HG02981 (cell line): Measurements from ENCODE around the gene MSL2.
"Not testable (repeated sequence)": the region's sequence is repeated elsewhere in the genome, so short reads cannot be mapped to it uniquely, and the experiment has no call there.

Source experiments
- ATAC-seq: cut with Tn5 transposase; IDR thresholded peaks from one replicate; pipeline ENCODE4 v1.9.1; 2021; ENCODE audit warnings: mild to moderate bottlenecking, moderate library complexity; ENCODE audit not compliant: unreplicated experiment

The MSL2 gene

DNA sequence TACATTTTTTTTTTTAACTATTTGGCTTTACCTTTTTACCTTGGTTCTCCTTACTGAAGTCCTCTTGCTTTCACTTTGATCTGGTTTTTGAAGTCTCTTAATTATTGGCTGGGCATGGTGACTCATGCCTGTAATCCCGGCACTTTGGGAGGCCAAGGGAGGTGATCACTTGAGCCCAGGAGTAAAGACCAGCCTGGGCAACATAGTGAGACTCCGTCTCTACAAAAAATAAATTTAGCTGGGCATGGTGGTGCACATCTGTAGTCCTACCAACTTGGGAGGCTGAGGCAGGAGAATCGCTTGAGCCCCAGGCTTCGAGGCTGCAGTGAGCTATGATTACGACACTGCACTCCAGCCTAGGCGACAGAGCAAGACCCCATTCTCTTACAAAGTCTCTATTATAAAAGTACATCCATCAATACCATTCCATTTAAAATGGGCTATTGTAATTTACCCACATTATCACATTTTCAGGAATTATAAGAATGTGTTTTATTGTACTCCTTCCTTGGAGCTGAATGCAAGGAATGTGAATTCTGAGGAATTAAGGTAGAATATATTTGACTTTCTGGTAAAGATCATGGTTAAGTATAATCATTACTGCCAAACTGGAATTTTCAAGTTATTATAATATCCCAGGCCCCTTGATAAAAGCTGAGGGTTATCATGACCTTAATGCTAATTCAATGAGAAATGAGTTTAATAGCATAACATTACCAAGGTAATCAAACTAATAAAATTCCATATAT lies 49.0 kb downstream of the MSL2 start:
- no peak for ATAC-seq

DNA sequence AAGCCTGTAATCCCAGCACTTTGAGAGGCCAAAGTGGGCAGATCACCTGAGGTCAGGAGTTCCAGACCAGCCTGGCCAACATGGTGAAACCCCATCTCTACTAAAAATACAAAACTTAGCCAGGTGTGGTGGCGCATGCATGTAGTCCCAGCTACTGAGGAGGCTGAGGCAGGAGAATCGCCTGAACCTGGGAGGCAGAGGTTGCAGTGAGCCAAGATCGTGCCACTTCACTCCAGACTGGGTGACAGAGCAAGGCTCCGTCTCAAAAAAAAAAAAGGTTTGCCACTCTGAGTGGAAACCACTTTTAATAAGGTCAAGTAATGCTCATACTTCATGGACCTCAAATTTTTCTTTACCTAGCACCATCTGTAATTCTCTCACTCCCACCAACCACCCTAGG lies 51.7 kb downstream of the MSL2 start:
- ATAC-seq = not testable (repeated sequence)

GRCh38 chr3:136142592-136142991 lies 53.5 kb downstream of the MSL2 start:
- ATAC-seq = no peak

- no peak for ATAC-seq
These were observed 54.2 kb downstream of the MSL2 start for GRCh38 chr3:136141891-136142290.

- no peak for ATAC-seq
These were observed 54.8 kb downstream of the MSL2 start for GRCh38 chr3:136141291-136141785.

- ATAC-seq = no peak
These were observed 59.7 kb downstream of the MSL2 start for GRCh38 chr3:136136454-136136853.

DNA sequence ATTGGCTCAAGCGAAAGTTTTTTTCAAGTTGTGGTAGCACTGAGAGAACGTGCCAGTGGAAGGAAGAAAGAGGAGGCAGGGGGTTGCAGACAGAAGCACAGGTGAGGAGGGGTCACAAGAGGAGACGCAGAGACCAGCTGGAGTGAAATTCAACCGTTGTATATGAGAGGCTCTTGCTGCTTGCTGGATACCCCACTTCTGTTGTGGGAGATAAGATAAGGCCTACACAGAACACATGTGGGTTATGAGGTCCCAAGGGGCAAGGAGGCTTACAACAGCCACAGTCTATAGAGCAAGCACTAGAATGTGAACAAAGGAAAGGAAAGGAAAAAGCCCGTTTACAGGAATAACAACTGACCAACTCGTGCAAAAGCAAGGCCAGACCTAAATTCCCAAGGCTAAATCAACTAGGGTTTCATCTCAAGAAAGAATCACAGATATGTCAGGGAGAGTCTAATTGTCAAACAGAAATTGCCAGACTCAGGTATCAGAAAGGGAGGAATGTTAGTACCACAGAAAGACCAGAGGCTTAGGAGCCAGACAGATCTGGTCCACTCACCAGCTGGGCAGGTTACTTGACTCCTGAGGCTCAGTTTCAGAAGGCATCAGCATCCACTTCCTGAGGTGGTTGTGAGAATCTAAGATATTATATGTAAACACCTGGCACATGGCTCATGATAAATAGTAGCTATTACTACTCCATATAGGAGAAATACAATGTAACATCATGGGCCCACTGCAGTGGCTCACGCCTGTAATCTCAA lies 60.9 kb downstream of the MSL2 start:
- ATAC-seq = no peak

- no peak for ATAC-seq
These were observed 62.0 kb downstream of the MSL2 start for GRCh38 chr3:136134091-136134490.

GRCh38 chr3:136131647-136132046 lies 64.5 kb downstream of the MSL2 start:
- not testable (repeated sequence) for ATAC-seq

- no peak for ATAC-seq
These were observed 74.1 kb downstream of the MSL2 start for GRCh38 chr3:136122006-136122405.

DNA sequence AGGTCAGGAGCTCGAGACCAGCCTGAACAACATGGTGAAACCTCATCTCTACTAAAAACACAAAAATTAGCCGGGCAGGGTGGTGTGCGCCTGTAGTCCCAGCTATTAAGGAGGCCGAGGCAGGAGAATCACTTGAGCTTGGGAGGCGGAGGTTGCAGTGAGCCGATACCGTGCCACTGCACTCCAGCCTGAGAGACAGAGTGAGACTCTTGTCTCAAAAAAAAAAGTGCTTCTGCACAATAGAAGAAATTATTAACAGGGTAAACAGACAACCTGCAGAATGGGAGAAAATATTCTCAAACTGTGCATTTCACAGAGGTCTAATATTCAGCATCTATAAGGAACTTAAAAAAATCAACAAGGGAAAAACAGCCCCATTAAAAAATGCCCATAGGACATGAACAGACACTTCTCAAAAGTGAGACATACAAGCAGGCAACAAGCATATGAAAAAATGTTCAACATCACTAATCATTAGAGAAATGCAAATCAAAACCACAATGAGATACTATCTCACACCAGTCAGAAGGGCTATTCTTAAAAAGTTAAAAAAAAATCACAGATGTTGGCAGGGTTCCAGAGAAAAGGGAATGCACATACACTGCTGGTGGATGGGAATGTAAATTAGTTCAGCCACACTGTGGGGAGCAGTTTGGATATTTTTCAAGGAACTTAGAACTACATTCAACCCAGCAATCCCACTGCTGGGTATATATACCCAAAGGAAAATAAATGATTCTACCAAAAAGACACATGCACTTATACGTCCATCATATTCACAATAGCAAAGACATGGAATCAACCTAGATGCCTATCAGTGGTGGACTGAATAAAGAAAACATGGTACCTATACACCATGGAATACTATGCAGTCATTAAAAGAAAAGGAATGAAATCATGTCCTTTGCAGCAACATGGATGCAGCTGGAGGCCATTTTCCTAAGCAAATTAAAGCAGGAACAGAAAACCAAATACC lies 75.5 kb downstream of the MSL2 start:
- peak; percentile 84 for ATAC-seq

- ATAC-seq = not testable (repeated sequence)
These were observed 76.4 kb downstream of the MSL2 start for GRCh38 chr3:136119783-136120182.

DNA sequence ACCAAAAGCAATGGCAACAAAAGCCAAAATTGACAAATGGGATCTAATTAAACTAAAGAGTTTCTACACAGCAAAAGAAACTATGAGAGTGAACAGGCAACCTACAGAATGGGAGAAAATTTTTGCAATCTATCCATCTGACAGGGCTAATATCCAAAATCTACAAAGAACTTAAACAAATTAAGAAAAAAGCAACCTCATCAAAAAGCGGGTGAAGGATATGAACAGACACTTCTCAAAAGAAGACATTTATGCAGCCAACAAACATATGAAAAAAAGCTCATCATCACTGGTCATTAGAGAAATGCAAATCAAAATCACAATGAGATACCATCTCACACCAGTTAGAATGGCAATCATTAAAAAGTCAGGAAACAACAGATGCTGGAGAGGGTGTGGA lies 76.8 kb downstream of the MSL2 start:
- ATAC-seq = not testable (repeated sequence)

GRCh38 chr3:136114421-136114820 lies 81.7 kb downstream of the MSL2 start:
- no peak for ATAC-seq

GRCh38 chr3:136110481-136110880 lies 85.7 kb downstream of the MSL2 start:
- ATAC-seq = no peak

- ATAC-seq = peak; percentile 95
These were observed 86.6 kb downstream of the MSL2 start for GRCh38 chr3:136109499-136109898.

DNA sequence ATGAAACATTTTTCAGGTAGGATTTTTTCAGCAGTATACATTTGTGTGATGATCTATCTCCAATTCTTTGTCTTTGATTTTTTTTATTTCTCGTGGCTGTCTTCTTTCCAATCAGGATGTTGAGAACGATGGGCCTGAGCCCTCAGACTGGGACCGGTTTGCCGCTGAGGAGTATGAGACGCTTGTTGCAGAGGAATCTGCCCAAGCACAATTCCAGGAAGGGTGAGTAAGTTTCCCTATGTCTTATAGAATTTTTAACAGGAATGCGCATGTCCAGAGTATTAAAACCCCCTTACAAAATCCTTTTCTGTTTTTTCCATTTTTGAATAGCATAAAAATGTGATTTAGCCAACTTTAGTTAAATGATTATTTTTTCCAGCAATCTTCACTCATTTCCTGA lies 90.0 kb downstream of the MSL2 start:
- no peak for ATAC-seq

- ATAC-seq = no peak
These were observed 91.1 kb downstream of the MSL2 start for GRCh38 chr3:136105044-136105443.
